Mesenchymal stem cell (in vitro differentiated cells and primary cell): ENCODE results near the gene ETV1.

Experiments used
- DNase-seq: peaks from one replicate; pipeline ENCODE4 v3.0.0-alpha.2; 2013
- H2AFZ ChIP-seq: one replicate; pipeline ENCODE4 v1.6.1; 2013; ENCODE audit warnings: low read depth, mild to moderate bottlenecking, control low read depth, inconsistent platforms, low read length, moderate library complexity
- H2AK5ac ChIP-seq: 2 replicates; pipeline ENCODE4 v1.6.1; 2013; ENCODE audit warnings: low read length, moderate library complexity, mild to moderate bottlenecking, inconsistent platforms; ENCODE audit not compliant: severe bottlenecking
- H2BK120ac ChIP-seq: one replicate; pipeline ENCODE4 v1.6.1; 2013; ENCODE audit warnings: low read depth, mild to moderate bottlenecking, inconsistent platforms, low read length, moderate library complexity
- H2BK12ac ChIP-seq, 2 experiments: one replicate each; pipeline ENCODE4 v1.6.1; 2013; ENCODE audit warnings: inconsistent platforms in 2 of 2, low read length in 2 of 2, mild to moderate bottlenecking in 2 of 2, moderate library complexity in 2 of 2, control low read depth in 1 of 2
- H2BK15ac ChIP-seq: one replicate; pipeline ENCODE4 v1.6.1; 2013; ENCODE audit warnings: mild to moderate bottlenecking, low read depth, inconsistent platforms; ENCODE audit not compliant: poor library complexity, severe bottlenecking
- H2BK5ac ChIP-seq: 2 replicates; pipeline ENCODE4 v1.6.1; 2013; ENCODE audit warnings: low read depth, mild to moderate bottlenecking, low read length, control low read depth, inconsistent platforms; ENCODE audit not compliant: poor library complexity, severe bottlenecking
- H3K14ac ChIP-seq, 2 experiments: one replicate each; pipeline ENCODE4 v1.6.1; 2013; ENCODE audit warnings: inconsistent platforms in 2 of 2, low read length in 2 of 2, control low read depth in 1 of 2, mild to moderate bottlenecking in 1 of 2, moderate library complexity in 1 of 2
- H3K18ac ChIP-seq, 2 experiments: one replicate each; pipeline ENCODE4 v1.6.1; 2013; ENCODE audit warnings: inconsistent platforms in 2 of 2, low read length in 2 of 2, control low read depth in 1 of 2, low read depth in 1 of 2, mild to moderate bottlenecking in 1 of 2
- H3K23ac ChIP-seq, 2 experiments: one replicate each; pipeline ENCODE4 v1.6.1; 2013; ENCODE audit warnings: inconsistent platforms in 2 of 2, low read length in 2 of 2, mild to moderate bottlenecking in 2 of 2, moderate library complexity in 2 of 2, control low read depth in 1 of 2
- H3K27ac ChIP-seq: 2 replicates; pipeline ENCODE4 v1.5.1; 2013; ENCODE audit warnings: mild to moderate bottlenecking, moderate library complexity, low read length, control low read depth, inconsistent platforms; ENCODE audit not compliant: poor library complexity, severe bottlenecking
- H3K27me3 ChIP-seq, 2 experiments: 2 replicates each; pipeline versions ENCODE4 v1.6.1 to v1.7.0; 2013; ENCODE audit warnings: low read length in 2 of 2, mild to moderate bottlenecking in 2 of 2, moderate library complexity in 2 of 2, control low read depth in 1 of 2, inconsistent platforms in 1 of 2; ENCODE audit not compliant: control insufficient read depth in 1 of 2, insufficient read depth in 1 of 2
- H3K36me3 ChIP-seq, 2 experiments: 2 replicates each; pipeline versions ENCODE4 v1.6.1 to v1.7.0; 2013; ENCODE audit warnings: low read length in 2 of 2, control low read depth in 1 of 2, inconsistent platforms in 1 of 2, low read depth in 1 of 2, mild to moderate bottlenecking in 1 of 2; ENCODE audit not compliant: insufficient read depth in 2 of 2, control insufficient read depth in 1 of 2
- H3K4ac ChIP-seq, 2 experiments: one replicate each; pipeline ENCODE4 v1.6.1; 2013; ENCODE audit warnings: inconsistent platforms in 2 of 2, low read length in 2 of 2, mild to moderate bottlenecking in 2 of 2, moderate library complexity in 2 of 2, control low read depth in 1 of 2, low read depth in 1 of 2
- H3K4me1 ChIP-seq: 2 replicates; pipeline ENCODE4 v1.6.1; 2013; ENCODE audit warnings: low read depth, low read length, control low read depth; ENCODE audit not compliant: control insufficient read depth, insufficient read depth
- H3K4me2 ChIP-seq: 2 replicates; pipeline ENCODE4 v1.6.1; 2013; ENCODE audit warnings: low read length, mild to moderate bottlenecking, inconsistent platforms; ENCODE audit not compliant: poor library complexity, severe bottlenecking
- H3K4me3 ChIP-seq, 2 experiments: 2 replicates each; pipeline versions ENCODE4 v1.5.1 to v1.7.0; 2013; ENCODE audit warnings: low read length in 2 of 2, mild to moderate bottlenecking in 2 of 2, control low read depth in 1 of 2, low read depth in 1 of 2; ENCODE audit not compliant: insufficient read depth in 1 of 2
- H3K79me1 ChIP-seq: replicated peaks from 2 replicates; pipeline ENCODE4 v1.6.1; 2013; ENCODE audit warnings: mild to moderate bottlenecking, control low read depth, low read length, inconsistent platforms; ENCODE audit not compliant: poor library complexity, severe bottlenecking
- H3K9ac ChIP-seq: 2 replicates; pipeline ENCODE4 v1.7.0; 2013; ENCODE audit warnings: mild to moderate bottlenecking, low read length, moderate library complexity
- H3K9me3 ChIP-seq: 2 replicates; pipeline ENCODE4 v1.7.0; 2013; ENCODE audit warnings: mild to moderate bottlenecking, low read length; ENCODE audit not compliant: control insufficient read depth
- H4K8ac ChIP-seq: one replicate; pipeline ENCODE4 v1.6.1; 2013; ENCODE audit warnings: inconsistent platforms, mild to moderate bottlenecking, low read length, moderate library complexity
- H4K91ac ChIP-seq: one replicate; pipeline ENCODE4 v1.6.1; 2013; ENCODE audit warnings: mild to moderate bottlenecking, low read length, inconsistent platforms
- WGBS: methylation state at CpG from one replicate; pipeline ENCODE4 v1.1.7; 2013; ENCODE audit warnings: mixed read lengths; 5-methylcytosine and 5-hydroxymethylcytosine counted together

ETV1 gene

DNA sequence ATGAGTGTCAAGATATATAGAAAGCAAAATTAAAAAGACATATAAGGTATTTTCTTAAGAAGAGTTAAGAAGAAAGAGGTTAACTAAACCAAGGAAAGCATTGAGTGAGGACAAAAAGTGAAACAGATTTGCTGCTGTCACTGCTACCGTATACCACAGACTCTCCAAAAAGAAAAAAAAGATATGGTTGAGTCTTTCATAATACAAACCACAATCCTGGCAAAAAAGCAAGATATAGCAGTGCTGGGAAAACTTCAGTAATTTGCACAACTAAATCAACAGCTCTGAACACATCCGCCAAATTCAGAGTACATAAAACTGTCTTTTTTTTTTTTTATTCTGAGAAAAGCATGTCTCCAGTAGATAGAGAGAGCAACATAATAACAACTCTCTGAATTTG is 114.7 kb downstream of the ETV1 start:
- Histone ChIP-seq H4K8ac (no peak overlapping the region), H3K4me2 (no peak overlapping the region)
- WGBS = 67% methylated on average over 1 of the region's 2 CpGs

DNA sequence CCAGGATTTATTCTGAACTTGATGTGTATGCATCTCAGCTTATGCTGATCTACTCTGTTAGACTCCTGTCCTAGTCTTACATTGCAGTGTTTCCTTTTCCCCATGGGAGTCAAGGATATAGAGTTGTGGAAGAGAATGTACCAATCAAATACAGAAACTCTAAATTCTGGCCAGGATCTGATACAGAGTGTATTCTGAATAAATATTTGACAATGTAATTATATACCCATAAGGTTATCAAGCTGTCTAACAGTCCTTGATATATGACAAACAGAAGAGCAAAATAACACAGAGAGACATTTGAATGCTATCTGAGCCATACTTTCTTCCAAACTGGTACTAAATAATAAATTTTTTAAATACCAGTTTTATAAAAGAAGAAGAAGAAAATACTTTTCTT is 116.8 kb downstream of the ETV1 start:
- Histone ChIP-seq H2BK120ac (no peak overlapping the region), H4K8ac (no peak overlapping the region), H3K9me3 (no peaks in the 10 kb centered on the region), H3K14ac (no peak overlapping the region), H3K27ac (no peak overlapping the region), H3K4me1 (no peaks in the 10 kb centered on the region), H3K79me1 (no peaks in the 10 kb centered on the region), H2BK12ac (no peak overlapping the region), H2BK5ac (no peak overlapping the region), H3K9ac (no peak overlapping the region), H3K18ac (no peak overlapping the region), H2BK15ac (no peak overlapping the region), H3K4me2 (no peak overlapping the region), H2AFZ (no peak overlapping the region), H3K36me3 (no peaks in the 10 kb centered on the region), H2AK5ac (no peak overlapping the region), H4K91ac (no peak overlapping the region), H3K23ac (no peak overlapping the region), H3K4ac (no peak overlapping the region), H3K4me3 (no peak overlapping the region), H3K27me3 (no peaks in the 10 kb centered on the region)
- DNase-seq = no peak

More for the DNA sequence above, 114.7 kb downstream of the ETV1 start:
- Histone ChIP-seq H2AK5ac (no peak overlapping the region), H3K27me3 (no peaks in the 10 kb centered on the region), H2BK5ac (no peak overlapping the region), H2BK120ac (no peak overlapping the region), H2BK15ac (no peak overlapping the region), H3K14ac (no peak overlapping the region), H3K4me3 (peak overlapping the region in 1 of 2 experiments; percentile 57), H3K9ac (peak overlapping the region; percentile 67), H3K36me3 (no peaks in the 10 kb centered on the region), H3K27ac (no peak overlapping the region), H3K23ac (no peak overlapping the region), H2BK12ac (no peak overlapping the region), H3K79me1 (no peaks in the 10 kb centered on the region), H3K9me3 (no peaks in the 10 kb centered on the region), H4K91ac (no peak overlapping the region), H3K4me1 (no peaks in the 10 kb centered on the region), H3K4ac (no peak overlapping the region), H3K18ac (no peak overlapping the region), H2AFZ (no peak overlapping the region)
- DNase-seq = peak; percentile 57

DNA sequence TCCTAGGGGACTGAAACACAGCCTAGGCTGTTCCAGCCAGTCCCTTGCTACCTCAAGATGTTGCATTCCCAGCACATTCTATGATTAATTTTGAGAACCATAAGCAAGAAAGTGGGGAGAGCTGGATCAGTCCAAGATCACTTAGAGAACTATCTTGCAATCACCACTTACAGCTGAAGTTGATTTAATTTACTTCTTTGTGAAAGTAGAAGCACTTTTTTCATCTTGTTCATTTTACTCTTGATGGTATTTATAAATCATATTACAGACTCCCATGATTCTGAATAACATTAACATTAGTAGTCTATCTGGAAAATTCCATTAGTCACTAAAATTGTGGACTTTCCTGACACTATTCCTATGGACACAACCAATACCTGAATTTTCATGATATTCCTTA is 118.5 kb downstream of the ETV1 start:
- Histone ChIP-seq H2AK5ac (no peak overlapping the region), H2BK15ac (no peak overlapping the region), H3K14ac (no peak overlapping the region), H3K23ac (no peak overlapping the region), H3K4me3 (no peak overlapping the region), H3K4me2 (no peak overlapping the region), H3K18ac (no peak overlapping the region), H3K9me3 (no peaks in the 10 kb centered on the region), H3K27ac (no peak overlapping the region), H3K4me1 (no peaks in the 10 kb centered on the region), H3K9ac (no peak overlapping the region), H2AFZ (no peak overlapping the region), H3K27me3 (no peaks in the 10 kb centered on the region), H4K91ac (no peak overlapping the region), H3K4ac (no peak overlapping the region), H2BK120ac (no peak overlapping the region), H2BK5ac (no peak overlapping the region), H3K79me1 (no peaks in the 10 kb centered on the region), H4K8ac (no peak overlapping the region), H2BK12ac (no peak overlapping the region), H3K36me3 (no peaks in the 10 kb centered on the region)
- no peak for DNase-seq

GRCh38 chr7:13860734-13861133 is 128.7 kb downstream of the ETV1 start:
- H3K23ac ChIP-seq = no peak overlapping the region
- H3K27me3 ChIP-seq = no peaks in the 10 kb centered on the region
- WGBS = 89% methylated on average over 2 of the region's 2 CpGs

More at GRCh38 chr7:13860734-13861133, 128.7 kb downstream of the ETV1 start:
- Histone ChIP-seq H2BK12ac (no peak overlapping the region), H3K36me3 (no peaks in the 10 kb centered on the region), H3K4me3 (no peak overlapping the region), H2BK15ac (no peak overlapping the region), H2BK120ac (no peak overlapping the region), H4K91ac (no peak overlapping the region), H3K4ac (no peak overlapping the region), H3K4me2 (no peak overlapping the region), H3K27ac (no peak overlapping the region), H3K14ac (no peak overlapping the region), H3K18ac (no peak overlapping the region), H2AFZ (no peak overlapping the region), H2BK5ac (no peak overlapping the region), H3K79me1 (no peaks in the 10 kb centered on the region), H3K9me3 (no peaks in the 10 kb centered on the region), H3K4me1 (no peaks in the 10 kb centered on the region), H2AK5ac (no peak overlapping the region), H4K8ac (no peak overlapping the region), H3K9ac (no peak overlapping the region)
- DNase-seq = no peak
